Measurements from ENCODE around the gene SHISA6. TPM values are rescaled to one million over a fixed set of nuclear protein-coding genes. Genes with fewer than 3 reads are reported as not detected.

The SHISA6 gene
- total RNA-seq, 1 experiment from 2014 or later = 21.1 TPM

- no peak overlapping the region for H3K27ac Mint-ChIP-seq (ENCODE audit: unreplicated experiment)
- H3K9me3 Mint-ChIP-seq (ENCODE audit: unreplicated experiment) = no peaks in the 10 kb centered on the region
- H3K36me3 Mint-ChIP-seq (ENCODE audit: insufficient read depth, unreplicated experiment) = no peaks in the 10 kb centered on the region
- intact Hi-C loops (cut with micrococcal nuclease; ENCODE audit: unreplicated experiment) = no loop called here
- no peak overlapping the region for H3K4me3 Mint-ChIP-seq (ENCODE audit: unreplicated experiment)
- no peaks in the 10 kb centered on the region for H3K36me3 ChIP-seq (ENCODE audit: control insufficient read depth, insufficient read depth, low read length)
- H3K4me3 ChIP-seq (ENCODE audit: low read depth, low read length) = no peak overlapping the region
- no TSS peak for BruUV-seq (replicated peaks)
- H3K27me3 Mint-ChIP-seq (ENCODE audit: insufficient read depth, unreplicated experiment) = no peaks in the 10 kb centered on the region
- POLR2A ChIA-PET = no interaction called here
- TF ChIP-seq, protein P1, sequence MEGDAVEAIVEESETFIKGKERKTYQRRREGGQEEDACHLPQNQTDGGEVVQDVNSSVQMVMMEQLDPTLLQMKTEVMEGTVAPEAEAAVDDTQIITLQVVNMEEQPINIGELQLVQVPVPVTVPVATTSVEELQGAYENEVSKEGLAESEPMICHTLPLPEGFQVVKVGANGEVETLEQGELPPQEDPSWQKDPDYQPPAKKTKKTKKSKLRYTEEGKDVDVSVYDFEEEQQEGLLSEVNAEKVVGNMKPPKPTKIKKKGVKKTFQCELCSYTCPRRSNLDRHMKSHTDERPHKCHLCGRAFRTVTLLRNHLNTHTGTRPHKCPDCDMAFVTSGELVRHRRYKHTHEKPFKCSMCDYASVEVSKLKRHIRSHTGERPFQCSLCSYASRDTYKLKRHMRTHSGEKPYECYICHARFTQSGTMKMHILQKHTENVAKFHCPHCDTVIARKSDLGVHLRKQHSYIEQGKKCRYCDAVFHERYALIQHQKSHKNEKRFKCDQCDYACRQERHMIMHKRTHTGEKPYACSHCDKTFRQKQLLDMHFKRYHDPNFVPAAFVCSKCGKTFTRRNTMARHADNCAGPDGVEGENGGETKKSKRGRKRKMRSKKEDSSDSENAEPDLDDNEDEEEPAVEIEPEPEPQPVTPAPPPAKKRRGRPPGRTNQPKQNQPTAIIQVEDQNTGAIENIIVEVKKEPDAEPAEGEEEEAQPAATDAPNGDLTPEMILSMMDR (IDR thresholded peaks at IDR 0.05; ENCODE audit: insufficient read depth in 1 of 2, low read depth in 1 of 2, low read length in 1 of 2, severe bottlenecking in 1 of 2, unreplicated experiment in 1 of 2) = no peak
- H3K4me1 ChIP-seq = no peaks in the 10 kb centered on the region
- DNase-seq = no peak
- H3K27me3 ChIP-seq (replicated peaks; ENCODE audit: control insufficient read depth, insufficient read depth, low read length) = no peaks in the 10 kb centered on the region
- no peaks in the 10 kb centered on the region for H3K4me1 Mint-ChIP-seq (ENCODE audit: low read depth, unreplicated experiment)
- CTCF ChIA-PET = no interaction called here
- H3K9me3 ChIP-seq = no peaks in the 10 kb centered on the region
Measured at GRCh38 chr17:11441004-11441403, 200.0 kb downstream of the SHISA6 start.

DNA sequence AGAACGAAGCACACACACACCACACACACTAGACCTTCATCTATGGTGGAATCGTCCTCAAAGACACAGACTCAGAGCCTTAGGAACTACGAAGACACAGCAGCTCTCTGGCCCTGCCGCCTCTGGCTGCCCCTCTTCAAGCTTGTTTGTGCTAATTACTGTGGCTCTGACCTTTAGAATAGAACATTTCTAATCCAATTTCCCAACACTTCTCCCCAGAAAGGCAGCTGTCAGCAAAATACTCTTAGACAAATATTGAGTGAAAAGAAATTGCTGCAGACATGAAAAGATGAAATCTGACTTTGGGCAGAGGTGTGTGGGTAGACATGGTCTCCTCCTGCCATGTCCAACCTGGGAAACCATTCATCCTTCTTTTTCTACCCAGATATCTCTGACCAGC lies 205.3 kb downstream of the SHISA6 start:
- no peak overlapping the region for H3K27ac Mint-ChIP-seq (ENCODE audit: unreplicated experiment)

GRCh38 chr17:11454096-11454495 lies 213.1 kb downstream of the SHISA6 start:
- no peaks in the 10 kb centered on the region for H3K27me3 ChIP-seq (replicated peaks; ENCODE audit: control insufficient read depth, insufficient read depth, low read length)
- intact Hi-C loops (cut with micrococcal nuclease; ENCODE audit: unreplicated experiment) = no loop called here
- Mint-ChIP-seq H3K4me3 (ENCODE audit: unreplicated experiment) (no peak overlapping the region), H3K9me3 (ENCODE audit: unreplicated experiment) (no peaks in the 10 kb centered on the region), H3K36me3 (ENCODE audit: insufficient read depth, unreplicated experiment) (peaks cover 6% of the 10 kb centered on the region), H3K4me1 (ENCODE audit: low read depth, unreplicated experiment) (no peaks in the 10 kb centered on the region), H3K27ac (ENCODE audit: unreplicated experiment) (no peak overlapping the region), H3K27me3 (ENCODE audit: insufficient read depth, unreplicated experiment) (no peaks in the 10 kb centered on the region)
- no peak for DNase-seq
- no peaks in the 10 kb centered on the region for H3K9me3 ChIP-seq
- ChIA-PET POLR2A (no interaction called here), CTCF (no interaction called here)
- H3K4me1 ChIP-seq = no peaks in the 10 kb centered on the region
- no peak overlapping the region for H3K4me3 ChIP-seq (ENCODE audit: low read depth, low read length)
- H3K36me3 ChIP-seq (ENCODE audit: control insufficient read depth, insufficient read depth, low read length) = no peaks in the 10 kb centered on the region
- BruUV-seq (replicated peaks) = no TSS peak
- TF ChIP-seq, protein P1 (IDR thresholded peaks at IDR 0.05; ENCODE audit: insufficient read depth in 1 of 2, low read depth in 1 of 2, low read length in 1 of 2, severe bottlenecking in 1 of 2, unreplicated experiment in 1 of 2) = no peak

More for the DNA sequence above, 205.3 kb downstream of the SHISA6 start:
- DNase-seq = no peak
- intact Hi-C loops (cut with micrococcal nuclease; ENCODE audit: unreplicated experiment) = no loop called here
- Mint-ChIP-seq H3K4me1 (ENCODE audit: low read depth, unreplicated experiment) (no peaks in the 10 kb centered on the region), H3K36me3 (ENCODE audit: insufficient read depth, unreplicated experiment) (no peaks in the 10 kb centered on the region), H3K4me3 (ENCODE audit: unreplicated experiment) (no peak overlapping the region), H3K9me3 (ENCODE audit: unreplicated experiment) (no peaks in the 10 kb centered on the region), H3K27me3 (ENCODE audit: insufficient read depth, unreplicated experiment) (no peaks in the 10 kb centered on the region)
- Histone ChIP-seq H3K4me1 (no peaks in the 10 kb centered on the region), H3K9me3 (no peaks in the 10 kb centered on the region), H3K27me3 (replicated peaks; ENCODE audit: control insufficient read depth, insufficient read depth, low read length) (no peaks in the 10 kb centered on the region), H3K4me3 (ENCODE audit: low read depth, low read length) (no peak overlapping the region), H3K36me3 (ENCODE audit: control insufficient read depth, insufficient read depth, low read length) (no peaks in the 10 kb centered on the region)
- BruUV-seq (replicated peaks) = no TSS peak
- POLR2A ChIA-PET = no interaction called here
- TF ChIP-seq, protein P1 (IDR thresholded peaks at IDR 0.05; ENCODE audit: insufficient read depth in 1 of 2, low read depth in 1 of 2, low read length in 1 of 2, severe bottlenecking in 1 of 2, unreplicated experiment in 1 of 2) = no peak
- CTCF ChIA-PET = no interaction called here
